H9 (cell line): ENCODE results near the gene SUPT6H. TPM values are rescaled to one million over a fixed set of nuclear protein-coding genes. Genes with fewer than 3 reads are reported as not detected.
A peak's percentile ranks its signal among the peaks of the same experiment; 100 is the strongest.

Experiments
- DNase-seq: peaks from one replicate; pipeline ENCODE4 v3.0.0-alpha.2; 2017
- H2AFZ ChIP-seq: one replicate; pipeline ENCODE4 v1.6.1; 2013; ENCODE audit warnings: mild to moderate bottlenecking, low read length, control low read depth, moderate library complexity
- H2AK5ac ChIP-seq: 2 replicates; pipeline ENCODE4 v1.6.1; 2013; ENCODE audit warnings: low read length, control low read depth, mixed read lengths; ENCODE audit not compliant: insufficient read length
- H2BK120ac ChIP-seq: one replicate; pipeline ENCODE4 v1.6.1; 2013; ENCODE audit warnings: low read depth, mild to moderate bottlenecking, low read length, control low read depth, inconsistent platforms; ENCODE audit not compliant: poor library complexity, severe bottlenecking
- H2BK12ac ChIP-seq: 2 replicates; pipeline ENCODE4 v1.6.1; 2013; ENCODE audit warnings: low read length, control low read depth, mixed read lengths, low read depth; ENCODE audit not compliant: insufficient read length
- H2BK15ac ChIP-seq: 2 replicates; pipeline ENCODE4 v1.6.1; 2013; ENCODE audit warnings: low read depth, low read length, control low read depth
- H2BK20ac ChIP-seq: one replicate; pipeline ENCODE4 v1.6.1; 2013; ENCODE audit warnings: low read depth, mild to moderate bottlenecking, low read length, control low read depth, inconsistent platforms; ENCODE audit not compliant: poor library complexity, severe bottlenecking
- H2BK5ac ChIP-seq: 2 replicates; pipeline ENCODE4 v1.6.1; 2013; ENCODE audit warnings: low read length, control low read depth, mixed read lengths; ENCODE audit not compliant: insufficient read length
- H3K14ac ChIP-seq: 2 replicates; pipeline ENCODE4 v1.6.1; 2013; ENCODE audit warnings: low read length, control low read depth; ENCODE audit not compliant: insufficient read depth
- H3K18ac ChIP-seq: 2 replicates; pipeline ENCODE4 v1.6.1; 2013; ENCODE audit warnings: low read depth, mild to moderate bottlenecking, mixed read lengths, low read length, control low read depth; ENCODE audit not compliant: insufficient read length
- H3K23ac ChIP-seq: 2 replicates; pipeline ENCODE4 v1.6.1; 2013; ENCODE audit warnings: low read length, control low read depth, mixed read lengths, low read depth; ENCODE audit not compliant: insufficient read length
- H3K23me2 ChIP-seq: 2 replicates; pipeline ENCODE4 v1.6.1; 2013; ENCODE audit warnings: low read depth, mild to moderate bottlenecking, mixed read lengths, low read length, control low read depth; ENCODE audit not compliant: insufficient read length, poor library complexity, severe bottlenecking
- H3K27ac ChIP-seq: 2 replicates; pipeline ENCODE4 v1.5.1; 2013; ENCODE audit warnings: low read length, control low read depth, mixed read lengths, low read depth; ENCODE audit not compliant: insufficient read length
- H3K27me3 ChIP-seq: 2 replicates; pipeline ENCODE4 v1.6.1; 2013; ENCODE audit warnings: low read length, control low read depth, inconsistent platforms; ENCODE audit not compliant: insufficient read depth
- H3K4ac ChIP-seq: 2 replicates; pipeline ENCODE4 v1.6.1; 2013; ENCODE audit warnings: low read depth, mild to moderate bottlenecking, control low read depth, inconsistent platforms, low read length, moderate library complexity
- H3K4me1 ChIP-seq: 2 replicates; pipeline ENCODE4 v1.6.1; 2013; ENCODE audit warnings: low read length, control low read depth, inconsistent platforms; ENCODE audit not compliant: insufficient read depth
- H3K4me2 ChIP-seq: 2 replicates; pipeline ENCODE4 v1.6.1; 2013; ENCODE audit warnings: low read length, control low read depth, mixed read lengths; ENCODE audit not compliant: insufficient read length, insufficient read depth
- H3K56ac ChIP-seq: 2 replicates; pipeline ENCODE4 v1.6.1; 2013; ENCODE audit warnings: low read depth, mild to moderate bottlenecking, mixed read lengths, low read length, control low read depth; ENCODE audit not compliant: insufficient read length
- H3K79me1 ChIP-seq: 2 replicates; pipeline ENCODE4 v1.6.1; 2013; ENCODE audit warnings: low read depth, mild to moderate bottlenecking, moderate library complexity, low read length, control low read depth, inconsistent platforms; ENCODE audit not compliant: insufficient read depth, poor library complexity, severe bottlenecking
- H3K79me2 ChIP-seq: 2 replicates; pipeline ENCODE4 v1.6.1; 2013; ENCODE audit warnings: low read length, control low read depth, inconsistent platforms; ENCODE audit not compliant: insufficient read depth
- H3K9ac ChIP-seq: 2 replicates; pipeline ENCODE4 v1.6.1; 2013; ENCODE audit warnings: low read length, control low read depth, mixed read lengths; ENCODE audit not compliant: insufficient read length; ENCODE audit errors: extremely low read depth
- H3K9me3 ChIP-seq: one replicate; pipeline ENCODE4 v1.6.1; 2013; ENCODE audit warnings: low read depth, low read length, inconsistent platforms; ENCODE audit not compliant: control insufficient read depth
- H3T11ph ChIP-seq: one replicate; pipeline ENCODE4 v1.6.1; 2013; ENCODE audit warnings: mild to moderate bottlenecking, low read length, control low read depth, inconsistent platforms
- H4K20me1 ChIP-seq: one replicate; pipeline ENCODE4 v1.6.1; 2013; ENCODE audit not compliant: control insufficient read depth, insufficient read length, insufficient read depth
- H4K5ac ChIP-seq: 2 replicates; pipeline ENCODE4 v1.6.1; 2013; ENCODE audit warnings: low read depth, mild to moderate bottlenecking, mixed read lengths, low read length, control low read depth; ENCODE audit not compliant: insufficient read length
- H4K8ac ChIP-seq: replicated peaks from 2 replicates; pipeline ENCODE4 v1.6.1; 2013; ENCODE audit warnings: low read length, control low read depth, mixed read lengths, low read depth; ENCODE audit not compliant: insufficient read length
- H4K91ac ChIP-seq: 2 replicates; pipeline ENCODE4 v1.6.1; 2013; ENCODE audit warnings: low read depth, mild to moderate bottlenecking, moderate library complexity, mixed read lengths, low read length, control low read depth; ENCODE audit not compliant: insufficient read length
- H3K27ac Mint-ChIP-seq, 3 experiments: 2 replicates in 2 of 3; 3 replicates in 1 of 3; pipeline ENCODE4 v1.8.0; 2020 to 2021; ENCODE audit warnings: mixed read lengths in 3 of 3, mild to moderate bottlenecking in 1 of 3, moderate library complexity in 1 of 3
- H3K27me3 Mint-ChIP-seq: 2 replicates; pipeline ENCODE4 v1.8.0; 2021; ENCODE audit warnings: low read depth, mild to moderate bottlenecking, moderate library complexity, mixed read lengths
- H3K36me3 Mint-ChIP-seq, 3 experiments: 2 replicates in 2 of 3; 3 replicates in 1 of 3; pipeline ENCODE4 v1.8.0; 2020 to 2021; ENCODE audit warnings: low read depth in 3 of 3, mixed read lengths in 3 of 3; ENCODE audit not compliant: insufficient read depth in 1 of 3
- H3K4me1 Mint-ChIP-seq, 2 experiments: 2 replicates each; pipeline ENCODE4 v1.8.0; 2020; ENCODE audit warnings: mixed read lengths in 2 of 2
- H3K4me3 Mint-ChIP-seq, 2 experiments: 2 replicates in 1 of 2; 3 replicates in 1 of 2; pipeline ENCODE4 v1.8.0; 2020 to 2021; ENCODE audit warnings: mild to moderate bottlenecking in 2 of 2, mixed read lengths in 2 of 2, moderate library complexity in 1 of 2
- H3K9me3 Mint-ChIP-seq, 2 experiments: 2 replicates in 1 of 2; 3 replicates in 1 of 2; pipeline ENCODE4 v1.8.0; 2020; ENCODE audit warnings: mild to moderate bottlenecking in 2 of 2, mixed read lengths in 2 of 2, moderate library complexity in 1 of 2
- CTCF ChIP-seq: fragments of 200-600 bp; sonication (generic); conservative IDR thresholded peaks from 3 replicates; pipeline ENCODE4 v1.8.0; 2021; ENCODE audit warnings: antibody characterized with exemption, mild to moderate bottlenecking
- WGBS: extraction: QIAGEN DNeasy Blood & Tissue Kit; methylation state at CpG from one replicate; pipeline ENCODE4 v1.1.7; 2013; ENCODE audit warnings: missing lambda C conversion rate, low lambda C conversion rate, mixed read lengths; ENCODE audit not compliant: insufficient read length; ENCODE audit errors: extremely low coverage; 5-methylcytosine and 5-hydroxymethylcytosine counted together
- total RNA-seq: library from RNA; stranded (reverse); gene quantifications from 2 replicates; pipeline ENCODE4 v1.2.1, GENCODE V29; 2021

Gene SUPT6H
- total RNA-seq, 1 experiment from 2014 or later = 85.8 TPM

DNA sequence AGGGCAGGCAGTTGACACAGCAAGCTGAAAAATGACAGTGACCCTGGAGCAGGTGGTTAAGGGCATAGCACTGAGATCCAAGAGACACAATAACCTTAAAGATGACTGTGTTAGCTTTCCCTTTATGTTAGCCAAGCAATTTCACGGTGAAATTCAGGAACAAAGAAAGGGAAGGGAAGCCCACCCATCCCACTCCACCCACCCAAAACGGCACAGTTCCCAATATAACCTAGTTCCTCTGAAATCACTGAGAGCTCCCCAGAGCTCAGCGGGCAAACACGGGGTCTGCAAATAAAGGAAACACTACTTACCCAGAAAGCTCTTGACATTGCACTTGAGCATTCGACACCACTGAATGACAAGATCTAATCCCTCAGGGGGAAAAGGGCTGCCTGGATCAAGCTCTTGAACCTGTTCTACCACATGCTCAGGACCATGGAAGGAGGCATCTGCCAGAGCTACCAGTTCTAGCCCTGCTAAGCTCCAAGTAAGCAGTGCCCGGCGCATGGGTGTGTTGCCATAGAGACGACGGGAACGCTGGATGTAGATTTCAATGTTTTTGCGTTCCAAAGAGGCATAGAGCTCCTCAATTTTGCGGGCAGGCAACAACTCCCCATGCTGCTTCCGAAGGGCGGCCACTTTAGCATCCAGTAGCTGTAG lies 27.7 kb upstream of the SUPT6H start:
- Histone ChIP-seq H4K5ac (no peak overlapping the region), H3K27me3 (no peaks in the 10 kb centered on the region), H3K18ac (no peak overlapping the region), H2AFZ (no peak overlapping the region), H2BK5ac (no peak overlapping the region), H3K23ac (no peak overlapping the region), H3K4me2 (no peak overlapping the region), H4K91ac (no peak overlapping the region), H2BK20ac (no peak overlapping the region), H4K20me1 (no peaks in the 10 kb centered on the region), H3K14ac (no peak overlapping the region), H3K79me2 (no peaks in the 10 kb centered on the region), H2BK15ac (no peak overlapping the region), H3K56ac (no peak overlapping the region), H3K79me1 (no peaks in the 10 kb centered on the region), H2BK120ac (no peak overlapping the region), H3T11ph (no peak overlapping the region), H3K9me3 (no peaks in the 10 kb centered on the region), H3K27ac (no peak overlapping the region), H4K8ac (no peak overlapping the region), H2BK12ac (no peak overlapping the region), H2AK5ac (no peak overlapping the region), H3K9ac (no peak overlapping the region), H3K23me2 (no peaks in the 10 kb centered on the region), H3K4ac (no peak overlapping the region), H3K4me1 (no peaks in the 10 kb centered on the region)
- Mint-ChIP-seq H3K27ac (peak overlapping the region in 2 of 3 experiments; percentile 31 to 83; a peak in 2 of 7 replicates), H3K9me3 (no peaks in the 10 kb centered on the region), H3K4me1 (peaks cover 0 to 4% of the 10 kb centered on the region in 2 experiments; a peak in 1 of 4 replicates), H3K4me3 (no peak overlapping the region), H3K27me3 (no peaks in the 10 kb centered on the region), H3K36me3 (peaks cover 70 to 95% (median 88%) of the 10 kb centered on the region in 3 experiments)
- DNase-seq = no peak
- TF ChIP-seq CTCF = no peak
- no CpG with 5 or more reads among the region's 14 CpGs for WGBS
